Fibroblast of lung (primary cell): ENCODE data around the gene CXCL12. TPM values are rescaled to one million over a fixed set of nuclear protein-coding genes. Genes with fewer than 3 reads are reported as not detected.

Experiments
- DNase-seq, 2 donors: peaks; one replicate each; pipeline versions ENCODE4 v3.0.0 to v3.0.0-alpha.2; 2010; ENCODE audit warnings: low read depth in 2 of 2
- H2AFZ ChIP-seq: 2 replicates; pipeline ENCODE4 v1.5.1; 2012; ENCODE audit warnings: low read length, control low read depth, inconsistent platforms
- H3K27ac ChIP-seq: 2 replicates; pipeline ENCODE4 v1.5.1; 2011; ENCODE audit warnings: low read length, control low read depth; ENCODE audit not compliant: insufficient read depth
- H3K27me3 ChIP-seq: 2 replicates; pipeline ENCODE4 v1.5.1; 2011; ENCODE audit warnings: mild to moderate bottlenecking, low read length; ENCODE audit not compliant: control insufficient read depth, insufficient read depth
- H3K36me3 ChIP-seq: 2 replicates; pipeline ENCODE4 v1.5.1; 2011; ENCODE audit warnings: low read length; ENCODE audit not compliant: control insufficient read depth, insufficient read depth
- H3K4me1 ChIP-seq: 2 replicates; pipeline ENCODE4 v1.5.1; 2011; ENCODE audit warnings: low read length; ENCODE audit not compliant: control insufficient read depth, insufficient read depth; ENCODE audit errors: extremely low read depth
- H3K4me2 ChIP-seq: 2 replicates; pipeline ENCODE4 v1.5.1; 2011; ENCODE audit warnings: low read length, control low read depth; ENCODE audit not compliant: insufficient read depth; ENCODE audit errors: extremely low read depth
- H3K4me3 ChIP-seq, 4 experiments: fragments of 200-600 bp in 1 of 4; sonication (generic) in 1 of 4; replicated peaks in 1 of 4; 2 replicates each; pipeline ENCODE4 v1.5.1; 2011 to 2016; ENCODE audit warnings: low read length in 4 of 4, low read depth in 3 of 4, mild to moderate bottlenecking in 3 of 4, control low read depth in 2 of 4, inconsistent platforms in 1 of 4, mixed read lengths in 1 of 4; ENCODE audit not compliant: insufficient read depth in 1 of 4; ENCODE audit errors: control extremely low read depth in 1 of 4
- H3K79me2 ChIP-seq: 2 replicates; pipeline ENCODE4 v1.5.1; 2012; ENCODE audit warnings: mild to moderate bottlenecking, low read length, inconsistent platforms; ENCODE audit not compliant: control insufficient read depth, insufficient read depth
- H3K9ac ChIP-seq: 2 replicates; pipeline ENCODE4 v1.5.1; 2011; ENCODE audit warnings: mild to moderate bottlenecking, low read length, control low read depth; ENCODE audit not compliant: insufficient read depth
- H3K9me3 ChIP-seq: 2 replicates; pipeline ENCODE4 v1.5.1; 2012; ENCODE audit warnings: low read depth, low read length; ENCODE audit not compliant: control insufficient read depth, insufficient read depth
- H4K20me1 ChIP-seq: 2 replicates; pipeline ENCODE4 v1.5.1; 2011; ENCODE audit warnings: low read length; ENCODE audit not compliant: control insufficient read depth, insufficient read depth; ENCODE audit errors: extremely low read depth
- EZH2 ChIP-seq: IDR thresholded peaks from 2 replicates; pipeline ENCODE4 v1.5.1; 2012; ENCODE audit warnings: low read length, control low read depth, mild to moderate bottlenecking; ENCODE audit errors: missing control alignments
- polyA plus RNA-seq, 2 donors: library from polyadenylated mRNA; depleted of rRNA in 1 of 2; stranded (reverse) in 1 of 2; unstranded in 1 of 2; fragments of >200 nt; gene quantifications; 2 replicates each; pipeline ENCODE4 v1.2.1, GENCODE V29; 2011 to 2012; ENCODE audit warnings: missing spikeins in 1 of 2
- total RNA-seq: library from RNA; depleted of rRNA; stranded (reverse); fragments of >200 nt; gene quantifications from 2 replicates; pipeline ENCODE4 v1.2.1, GENCODE V29; 2014
- TF ChIP-seq, protein P1 (sequence below), 2 donors: IDR thresholded peaks in 1 of 2; conservative IDR thresholded peaks in 1 of 2; 1 replicate in 1 of 2; 2 replicates in 1 of 2; pipeline ENCODE4 v1.5.1; 2011 to 2012; ENCODE audit warnings: low read length in 2 of 2, control low read depth in 1 of 2, inconsistent platforms in 1 of 2, low read depth in 1 of 2, mild to moderate bottlenecking in 1 of 2

CXCL12 gene
- total and polyA plus RNA-seq, 2 donors (not counting 1 experiment from before 2014, with no cell fraction given), result 268 to 611 TPM

DNA sequence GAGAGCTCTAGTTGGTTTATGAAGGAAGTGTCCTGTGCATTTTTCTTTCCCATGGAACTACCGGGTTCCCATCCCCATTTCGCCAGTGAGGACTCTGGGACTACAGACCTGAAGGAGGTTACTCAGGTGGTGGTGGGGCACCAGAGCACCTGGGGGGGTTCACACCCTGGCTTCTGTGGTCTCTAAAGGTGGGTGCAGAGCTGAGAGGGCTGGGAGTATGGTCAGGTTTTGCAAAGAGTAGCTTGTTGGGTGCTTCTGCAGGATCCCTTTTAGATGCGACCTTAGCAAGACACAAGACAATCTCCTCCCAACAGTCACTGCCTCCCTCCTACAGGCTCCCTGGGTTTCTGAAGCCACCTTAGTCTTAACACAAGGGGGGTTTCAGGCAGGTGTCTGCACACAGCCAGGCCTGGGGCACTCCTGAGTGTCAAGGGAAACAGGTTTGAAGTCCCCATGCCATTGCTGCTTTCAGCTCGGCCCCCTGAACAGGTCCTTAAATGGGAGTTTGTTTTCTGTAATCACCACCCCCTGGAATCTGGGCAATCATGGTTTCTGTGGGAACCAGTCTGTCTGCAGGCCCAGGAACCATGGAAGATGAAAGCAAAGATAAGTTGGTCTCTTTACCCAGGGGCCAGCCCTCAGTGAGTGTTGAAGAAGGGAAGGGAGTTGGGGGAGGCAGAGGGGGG lies 9.9 kb upstream of the CXCL12 start:
- DNase-seq, result no peak
- no peak for TF ChIP-seq EZH2
- TF ChIP-seq, protein P1, sequence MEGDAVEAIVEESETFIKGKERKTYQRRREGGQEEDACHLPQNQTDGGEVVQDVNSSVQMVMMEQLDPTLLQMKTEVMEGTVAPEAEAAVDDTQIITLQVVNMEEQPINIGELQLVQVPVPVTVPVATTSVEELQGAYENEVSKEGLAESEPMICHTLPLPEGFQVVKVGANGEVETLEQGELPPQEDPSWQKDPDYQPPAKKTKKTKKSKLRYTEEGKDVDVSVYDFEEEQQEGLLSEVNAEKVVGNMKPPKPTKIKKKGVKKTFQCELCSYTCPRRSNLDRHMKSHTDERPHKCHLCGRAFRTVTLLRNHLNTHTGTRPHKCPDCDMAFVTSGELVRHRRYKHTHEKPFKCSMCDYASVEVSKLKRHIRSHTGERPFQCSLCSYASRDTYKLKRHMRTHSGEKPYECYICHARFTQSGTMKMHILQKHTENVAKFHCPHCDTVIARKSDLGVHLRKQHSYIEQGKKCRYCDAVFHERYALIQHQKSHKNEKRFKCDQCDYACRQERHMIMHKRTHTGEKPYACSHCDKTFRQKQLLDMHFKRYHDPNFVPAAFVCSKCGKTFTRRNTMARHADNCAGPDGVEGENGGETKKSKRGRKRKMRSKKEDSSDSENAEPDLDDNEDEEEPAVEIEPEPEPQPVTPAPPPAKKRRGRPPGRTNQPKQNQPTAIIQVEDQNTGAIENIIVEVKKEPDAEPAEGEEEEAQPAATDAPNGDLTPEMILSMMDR (conservative IDR thresholded peaks at IDR 0.05 in 1 of 2, IDR thresholded peaks at IDR 0.05 in 1 of 2; ENCODE audit: low read depth in 1 of 2, low read length in 2 of 2), result no peak
- no peaks in the 10 kb centered on the region for H3K4me1 ChIP-seq

DNA sequence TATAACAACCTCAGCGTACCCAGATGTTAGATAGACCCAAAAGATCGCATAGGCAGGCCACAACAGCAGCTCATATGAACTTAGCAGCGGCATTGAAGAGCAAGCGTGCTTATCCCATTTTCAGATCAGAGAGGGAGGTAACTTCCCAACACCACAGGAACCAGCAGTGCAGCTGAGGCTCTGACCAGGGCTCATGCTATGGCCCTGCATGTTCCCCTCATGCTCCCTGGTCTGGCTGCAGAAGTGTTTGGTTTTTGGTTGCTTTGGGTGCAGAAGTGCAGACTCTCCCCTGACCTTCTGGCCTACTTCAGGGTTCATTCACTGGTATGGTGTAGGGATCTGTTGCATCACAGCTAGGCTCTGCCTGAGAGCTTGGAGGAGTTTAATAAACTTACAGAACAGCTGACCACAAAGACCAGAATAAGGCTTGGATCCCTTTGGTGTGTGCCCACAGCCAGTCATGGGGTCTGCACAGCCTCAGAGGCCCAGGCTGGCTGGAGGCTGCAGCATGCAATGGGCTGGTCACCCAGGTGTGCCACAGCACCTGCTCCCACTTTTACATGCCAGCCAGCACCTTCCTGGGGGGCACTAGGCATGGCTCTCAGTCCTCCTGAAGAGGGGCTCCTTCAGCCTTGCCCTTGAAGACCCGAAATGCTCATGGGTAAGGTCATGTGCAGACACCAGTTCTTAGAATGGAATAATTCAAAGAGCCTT lies 9.1 kb upstream of the CXCL12 start:
- H3K27me3 ChIP-seq, result peaks cover 12% of the 10 kb centered on the region
- no peak overlapping the region for H2AFZ ChIP-seq
- no peaks in the 10 kb centered on the region for H3K36me3 ChIP-seq
- TF ChIP-seq EZH2, result no peak
- TF ChIP-seq, protein P1 (conservative IDR thresholded peaks at IDR 0.05 in 1 of 2, IDR thresholded peaks at IDR 0.05 in 1 of 2; ENCODE audit: low read depth in 1 of 2, low read length in 2 of 2), result no peak
- H4K20me1 ChIP-seq, result no peaks in the 10 kb centered on the region
- H3K27ac ChIP-seq, result no peak overlapping the region
- no peak for DNase-seq
- H3K4me3 ChIP-seq, result no peak overlapping the region
- no peak overlapping the region for H3K9ac ChIP-seq
- H3K9me3 ChIP-seq, result no peaks in the 10 kb centered on the region
- H3K79me2 ChIP-seq, result no peaks in the 10 kb centered on the region
- H3K4me1 ChIP-seq, result no peaks in the 10 kb centered on the region
- H3K4me2 ChIP-seq, result no peak overlapping the region

More for the DNA sequence above, 9.9 kb upstream of the CXCL12 start:
- no peak overlapping the region for H3K27ac ChIP-seq
- peaks cover 18% of the 10 kb centered on the region for H3K27me3 ChIP-seq
- H3K4me2 ChIP-seq, result no peak overlapping the region
- H3K4me3 ChIP-seq, result no peak overlapping the region
- no peaks in the 10 kb centered on the region for H4K20me1 ChIP-seq
- H3K36me3 ChIP-seq, result no peaks in the 10 kb centered on the region
- no peak overlapping the region for H3K9ac ChIP-seq
- H3K79me2 ChIP-seq, result no peaks in the 10 kb centered on the region
- H2AFZ ChIP-seq, result no peak overlapping the region
- no peaks in the 10 kb centered on the region for H3K9me3 ChIP-seq

DNA sequence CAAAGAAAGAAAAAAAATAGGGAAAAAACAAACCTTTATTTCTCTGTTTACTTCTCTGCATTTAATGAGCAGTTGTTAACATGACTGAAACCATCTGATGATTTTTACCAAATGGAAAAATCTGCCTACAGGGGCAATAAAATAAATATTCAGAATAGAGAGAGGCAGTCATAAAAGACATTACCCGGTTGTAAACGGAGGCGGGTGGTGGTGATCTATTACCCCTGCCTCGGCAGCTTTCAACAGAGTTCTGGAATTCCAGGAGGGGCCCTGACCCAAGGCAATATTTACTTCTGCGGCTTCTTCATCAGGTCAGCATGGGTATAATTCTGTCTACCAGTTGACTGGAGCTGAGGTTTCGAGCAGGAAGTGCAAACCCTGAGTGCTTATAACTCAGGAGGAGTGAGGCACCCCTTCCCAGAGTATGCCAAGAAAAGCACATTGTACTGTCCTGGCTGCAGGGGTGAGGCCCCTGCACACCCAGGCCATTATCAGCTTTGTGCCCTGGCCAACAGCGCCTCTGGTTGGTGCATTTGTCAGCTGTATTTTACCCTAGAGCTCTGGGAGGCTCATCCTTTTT lies 8.2 kb upstream of the CXCL12 start:
- no peaks in the 10 kb centered on the region for H3K36me3 ChIP-seq
- peaks cover 12% of the 10 kb centered on the region for H3K27me3 ChIP-seq
- no peaks in the 10 kb centered on the region for H3K9me3 ChIP-seq
- H3K9ac ChIP-seq, result no peak overlapping the region
- H2AFZ ChIP-seq, result no peak overlapping the region
- TF ChIP-seq, protein P1 (conservative IDR thresholded peaks at IDR 0.05 in 1 of 2, IDR thresholded peaks at IDR 0.05 in 1 of 2; ENCODE audit: low read depth in 1 of 2, low read length in 2 of 2), result no peak
- no peak for TF ChIP-seq EZH2
- no peaks in the 10 kb centered on the region for H3K4me1 ChIP-seq
- DNase-seq, result no peak
- H3K4me3 ChIP-seq, result no peak overlapping the region
- no peaks in the 10 kb centered on the region for H3K79me2 ChIP-seq
- no peak overlapping the region for H3K4me2 ChIP-seq
- no peaks in the 10 kb centered on the region for H4K20me1 ChIP-seq
- H3K27ac ChIP-seq, result no peak overlapping the region
